NCI-H1417 treated with DMSO at 0.1 percent for 48 hours (cell line): Measurements from ENCODE around the gene CAB39L.

Experiments
- DNase-seq: peaks from one replicate; lab custom pipeline; 2025; lab: John Stamatoyannopoulos, UW

The CAB39L gene

GRCh38 chr13:49441312-49441711 lies 2.6 kb downstream of the CAB39L start:
- DNase-seq: no peak

GRCh38 chr13:49439609-49440008 lies 4.3 kb downstream of the CAB39L start:
- DNase-seq: no peak

DNA sequence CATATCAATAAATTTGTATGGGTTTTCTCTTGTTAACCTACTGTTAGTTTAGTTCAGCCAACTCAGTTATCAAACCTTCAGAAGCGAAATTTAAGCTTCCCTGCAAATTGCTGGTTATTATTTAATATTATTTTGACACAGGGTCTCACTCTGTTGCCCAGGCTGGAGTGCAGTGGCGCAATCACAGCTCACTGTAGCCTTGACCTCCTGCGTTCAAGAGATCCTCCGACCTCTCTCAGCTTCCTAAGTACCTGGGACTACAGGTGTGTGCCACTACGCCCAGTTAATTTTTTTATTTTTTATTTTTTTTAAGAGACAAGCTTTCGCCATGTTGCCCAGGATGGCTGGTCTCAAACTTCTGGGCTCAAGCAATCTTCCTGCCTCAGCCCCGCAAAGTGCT lies 6.2 kb downstream of the CAB39L start:
- DNase-seq: no peak

GRCh38 chr13:49436890-49437289 lies 7.0 kb downstream of the CAB39L start:
- DNase-seq: no peak

DNA sequence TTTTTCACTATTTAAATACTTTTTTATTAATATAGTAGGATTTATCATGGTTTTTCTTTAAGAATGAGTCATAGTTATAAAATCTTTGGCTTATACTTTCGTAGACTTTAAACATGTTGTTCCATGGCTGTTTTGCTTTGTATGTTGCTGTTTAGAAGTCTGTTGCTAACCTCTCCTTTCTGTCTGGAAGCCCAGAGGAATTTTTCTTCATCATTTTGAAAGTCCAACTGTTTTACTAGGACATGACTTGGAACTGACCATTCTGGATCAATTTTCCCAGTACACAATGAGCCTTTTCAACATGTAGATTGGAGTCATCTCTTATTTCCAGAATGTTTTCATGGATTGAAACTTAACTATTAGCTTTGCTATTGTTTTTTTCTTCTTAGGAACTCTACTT lies 7.9 kb downstream of the CAB39L start:
- no peak for DNase-seq

DNA sequence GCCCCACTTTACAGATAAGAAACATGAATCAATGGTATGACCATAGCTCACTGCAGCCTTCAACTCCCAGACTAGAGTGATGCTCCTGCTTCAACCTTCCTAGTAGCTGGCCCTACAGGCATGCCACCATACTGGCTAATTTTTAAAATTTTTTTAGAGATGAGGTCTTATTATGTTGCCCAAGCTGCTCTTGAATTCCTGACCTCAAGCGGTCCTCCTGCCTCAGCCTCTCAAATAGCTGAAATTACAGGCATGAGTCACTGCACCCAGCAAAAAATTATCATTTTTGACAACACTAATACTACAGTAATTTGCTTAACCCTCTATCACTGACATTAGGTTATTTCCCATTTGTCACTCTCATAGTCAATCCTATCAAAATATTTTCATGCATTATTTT lies 14.7 kb downstream of the CAB39L start:
- no peak for DNase-seq

DNA sequence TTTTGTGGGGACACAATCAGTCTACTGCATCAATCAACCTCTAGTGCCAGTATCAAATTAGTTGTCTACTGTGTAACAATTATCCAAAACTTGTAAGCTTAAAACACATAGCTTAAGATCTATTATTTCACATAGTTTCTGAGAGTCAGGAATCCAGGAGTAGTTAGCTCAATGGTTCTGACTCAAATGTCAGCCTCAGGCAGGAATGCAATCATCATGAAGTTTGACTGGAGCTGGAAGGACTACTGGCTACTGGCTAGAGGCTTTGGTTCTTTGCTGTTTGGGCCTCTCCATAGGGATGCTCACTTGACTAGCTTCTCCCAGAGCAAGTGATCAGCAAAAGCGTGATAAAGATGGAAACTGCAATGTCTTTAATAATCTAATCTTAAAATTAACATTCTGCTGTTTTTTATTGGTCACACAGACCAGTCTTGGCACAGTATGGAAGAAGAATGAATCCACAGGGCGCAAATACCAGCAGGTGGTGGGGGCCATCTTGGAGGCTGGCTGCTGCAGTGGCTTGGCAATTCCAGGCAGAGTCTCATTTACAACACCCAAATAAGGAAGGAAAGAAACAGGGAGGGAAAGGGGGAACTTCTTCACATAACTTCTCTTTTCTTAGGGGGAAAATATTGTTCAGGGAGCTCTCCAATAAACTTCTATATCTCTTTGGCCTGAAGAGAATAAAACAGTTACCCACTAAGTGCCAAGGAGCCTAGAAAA lies 15.7 kb downstream of the CAB39L start:
- DNase-seq: no peak

DNA sequence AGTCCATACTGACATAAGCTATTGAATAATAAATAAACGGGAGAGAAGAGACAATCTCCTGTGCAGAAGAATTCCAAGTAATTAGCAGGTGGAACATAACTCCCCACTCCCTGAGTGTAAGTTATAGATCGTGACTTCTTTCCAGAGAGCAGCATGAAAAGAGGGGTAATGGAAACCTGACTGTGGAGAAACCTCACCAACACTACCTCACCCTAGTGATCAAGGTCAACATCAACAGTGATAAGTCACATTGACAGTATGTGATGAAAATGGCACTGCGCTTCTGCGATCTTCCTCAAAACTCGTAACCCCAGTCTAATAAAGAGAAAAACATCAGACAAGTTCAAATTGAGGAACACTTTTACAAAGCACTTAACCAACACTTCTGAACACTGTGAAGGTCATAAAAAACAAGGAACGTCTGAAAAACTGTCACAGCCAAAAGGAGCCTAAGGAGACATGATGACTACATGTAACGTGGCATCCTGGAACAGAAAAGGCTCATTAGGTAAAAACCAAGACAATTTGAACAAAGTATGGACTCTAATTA lies 19.8 kb downstream of the CAB39L start:
- DNase-seq: no peak

GRCh38 chr13:49421391-49421790 lies 22.5 kb downstream of the CAB39L start:
- DNase-seq: no peak

DNA sequence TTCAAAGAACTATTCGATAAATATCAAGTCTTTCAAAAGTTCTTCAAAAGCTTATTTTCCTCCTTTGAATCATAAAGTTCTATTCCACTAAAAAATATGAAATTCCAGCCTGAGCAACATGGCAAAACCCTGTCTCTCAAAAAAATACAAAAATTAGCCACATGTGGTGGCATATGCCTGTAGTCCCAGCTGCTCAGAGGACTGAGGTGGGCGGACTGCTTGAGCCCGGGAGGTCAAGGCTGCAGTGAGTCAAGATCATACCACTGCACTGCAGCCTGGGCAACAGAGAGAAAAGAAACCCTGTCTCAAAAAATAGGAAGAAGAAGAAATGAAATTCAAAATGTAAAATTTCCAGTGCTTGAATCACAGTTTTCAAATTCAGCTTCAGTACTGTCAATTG lies 24.6 kb downstream of the CAB39L start:
- DNase-seq: no peak

GRCh38 chr13:49418206-49418605 lies 25.7 kb downstream of the CAB39L start:
- DNase-seq: no peak

DNA sequence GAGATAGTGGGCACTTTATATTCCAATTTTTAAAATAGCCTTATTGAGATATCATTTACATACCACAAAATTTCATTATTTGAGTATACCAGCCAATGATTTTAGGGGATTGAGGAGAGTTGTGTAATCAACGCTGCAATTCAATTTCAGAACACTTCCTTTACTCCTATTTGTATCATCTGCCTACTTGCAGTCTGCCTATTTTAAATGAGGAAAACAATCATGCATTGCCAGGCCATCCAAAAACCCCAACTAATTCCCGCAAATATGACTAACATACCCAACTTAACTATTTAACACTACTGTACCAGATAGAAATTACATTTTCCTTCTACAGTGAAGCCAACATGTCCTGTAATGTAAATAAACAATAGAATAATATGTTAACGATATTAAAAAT lies 26.7 kb downstream of the CAB39L start:
- no peak for DNase-seq

GRCh38 chr13:49412749-49413148 lies 31.1 kb downstream of the CAB39L start:
- no peak for DNase-seq

DNA sequence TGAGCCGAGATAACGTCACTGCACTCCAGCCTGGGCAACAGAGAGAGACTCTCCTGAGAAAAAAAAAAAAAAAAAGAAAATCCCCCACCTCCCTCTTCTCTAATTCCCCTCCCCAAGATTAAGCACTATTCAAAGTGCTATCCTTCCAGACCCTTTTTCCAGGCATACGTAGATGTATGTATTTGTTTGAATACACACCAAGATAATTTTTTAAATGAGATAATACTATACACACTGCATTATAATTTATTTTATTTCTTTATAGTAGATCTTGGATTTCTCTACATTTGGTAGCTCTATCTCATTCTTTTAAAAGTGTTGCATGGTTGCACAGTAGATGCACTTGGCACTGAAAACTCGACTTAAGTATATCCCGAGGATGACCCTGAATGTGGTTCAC lies 32.5 kb downstream of the CAB39L start:
- DNase-seq: no peak

GRCh38 chr13:49410477-49410876 lies 33.4 kb downstream of the CAB39L start:
- DNase-seq: no peak

DNA sequence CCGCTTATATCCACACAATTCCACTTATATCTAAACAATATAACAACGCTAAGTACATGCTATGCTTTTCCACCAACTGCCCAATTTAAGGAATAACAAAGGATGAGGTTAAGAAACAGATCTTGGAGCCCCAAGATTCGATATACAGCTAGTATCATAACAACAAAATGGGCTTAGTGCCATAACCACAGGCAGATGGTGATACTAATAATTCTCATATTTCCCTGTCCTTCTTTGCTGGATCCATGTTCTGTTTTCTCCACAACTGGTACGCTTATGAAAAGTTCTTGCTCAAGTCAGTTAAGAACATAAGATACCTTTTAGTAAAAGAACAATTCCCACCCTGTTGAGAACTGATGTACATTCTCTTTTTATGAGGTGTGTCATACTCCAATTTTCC lies 33.9 kb downstream of the CAB39L start:
- no peak for DNase-seq

- no peak for DNase-seq
Measured at GRCh38 chr13:49409008-49409407, 34.9 kb downstream of the CAB39L start.

GRCh38 chr13:49407936-49408335 lies 35.9 kb downstream of the CAB39L start:
- DNase-seq: no peak

- DNase-seq: no peak
Measured at GRCh38 chr13:49407068-49407467, 36.8 kb downstream of the CAB39L start.

DNA sequence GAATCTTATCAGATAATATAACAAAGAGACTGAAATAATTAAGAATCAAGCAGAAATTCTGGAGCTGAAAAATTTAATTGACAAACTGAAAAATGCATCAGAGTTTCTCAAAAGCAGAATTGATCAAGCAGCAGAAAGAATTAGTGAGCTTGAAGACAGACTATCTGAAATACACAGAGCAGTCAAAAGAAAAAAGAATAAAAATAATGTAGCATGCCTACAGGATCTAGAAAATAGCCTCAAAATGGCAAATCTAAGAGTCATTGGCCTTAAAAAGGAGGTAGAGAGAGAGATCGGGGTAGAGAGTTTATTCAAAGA lies 39.2 kb downstream of the CAB39L start:
- no peak for DNase-seq

DNA sequence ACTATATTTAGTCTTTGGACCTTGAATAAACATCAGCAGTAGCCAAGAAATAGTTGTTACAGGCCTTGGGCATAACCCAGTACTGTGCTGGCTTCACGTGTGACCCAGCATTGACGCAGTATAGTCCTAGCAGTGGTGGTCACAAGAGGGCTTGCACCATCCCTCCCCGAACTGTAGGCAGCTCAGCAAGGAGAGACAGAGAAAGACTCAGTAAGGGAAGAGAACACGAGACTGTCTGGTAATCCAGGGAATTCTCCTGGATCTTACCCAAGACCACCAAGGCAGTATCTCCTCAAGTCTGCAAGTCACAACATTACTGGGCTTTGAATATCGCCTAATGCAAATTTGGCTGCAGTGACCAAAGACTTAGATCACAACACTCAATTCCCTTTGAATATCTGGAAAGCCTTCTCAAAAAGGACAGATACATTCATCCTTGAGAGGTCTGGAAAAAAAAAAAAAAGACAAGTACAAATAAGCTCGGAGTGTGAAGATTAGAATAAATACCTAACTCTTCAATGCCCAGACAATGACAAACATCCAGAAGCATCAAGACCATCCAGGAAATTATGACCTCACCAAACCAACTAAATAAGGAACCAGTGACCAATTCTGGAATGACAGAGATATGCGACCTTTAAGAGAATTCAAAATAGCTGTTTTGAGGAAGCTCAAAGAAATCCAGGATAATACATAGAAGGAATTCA lies 39.7 kb downstream of the CAB39L start:
- no peak for DNase-seq

DNA sequence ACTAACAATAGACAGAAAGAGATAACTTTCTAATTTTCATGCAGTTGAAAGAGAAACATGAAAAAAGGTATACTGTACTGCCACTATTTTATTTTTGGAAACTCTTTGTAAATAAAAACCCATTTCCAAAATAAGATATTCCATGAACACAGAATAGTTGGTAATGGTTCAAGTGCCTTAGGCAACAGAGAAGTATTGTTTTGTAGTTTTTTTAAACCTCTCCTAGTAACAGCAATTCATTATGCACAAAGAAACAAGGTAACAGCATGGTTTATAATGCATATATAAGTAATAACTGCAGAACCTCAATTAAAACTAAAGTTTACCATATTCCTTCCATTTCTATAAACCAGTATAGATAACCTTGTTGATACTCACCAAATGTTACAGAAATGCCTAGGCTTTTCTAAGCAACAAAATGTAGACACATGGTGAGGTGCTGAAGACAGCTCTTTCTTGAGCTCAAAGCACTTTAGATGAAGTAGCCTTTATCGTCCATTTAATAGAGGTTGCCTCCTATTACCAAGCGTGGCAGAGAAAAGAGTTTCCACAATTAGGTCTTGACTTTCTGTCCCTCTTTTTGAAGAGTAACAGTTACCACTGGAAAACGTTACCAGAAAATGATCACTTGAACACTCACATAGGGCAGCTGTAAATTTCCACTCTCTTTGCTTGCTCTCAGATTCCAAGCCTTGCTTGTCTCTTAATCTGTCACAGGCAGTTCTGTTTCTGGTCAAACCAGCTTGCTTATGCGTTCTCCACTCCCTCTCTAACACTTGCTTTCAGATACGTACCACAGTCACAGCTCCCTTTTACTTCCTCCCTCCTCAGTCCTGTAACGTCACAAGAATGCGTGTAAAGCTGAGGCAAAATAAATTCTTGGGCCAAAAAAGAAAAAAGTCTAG lies 42.9 kb downstream of the CAB39L start:
- DNase-seq: no peak
